ENCODE data around the gene DAB1.

GRCh38 chr1:57278558-57278957 is 145.3 kb downstream of the DAB1 start:
- TF ChIP-seq, protein P1, sequence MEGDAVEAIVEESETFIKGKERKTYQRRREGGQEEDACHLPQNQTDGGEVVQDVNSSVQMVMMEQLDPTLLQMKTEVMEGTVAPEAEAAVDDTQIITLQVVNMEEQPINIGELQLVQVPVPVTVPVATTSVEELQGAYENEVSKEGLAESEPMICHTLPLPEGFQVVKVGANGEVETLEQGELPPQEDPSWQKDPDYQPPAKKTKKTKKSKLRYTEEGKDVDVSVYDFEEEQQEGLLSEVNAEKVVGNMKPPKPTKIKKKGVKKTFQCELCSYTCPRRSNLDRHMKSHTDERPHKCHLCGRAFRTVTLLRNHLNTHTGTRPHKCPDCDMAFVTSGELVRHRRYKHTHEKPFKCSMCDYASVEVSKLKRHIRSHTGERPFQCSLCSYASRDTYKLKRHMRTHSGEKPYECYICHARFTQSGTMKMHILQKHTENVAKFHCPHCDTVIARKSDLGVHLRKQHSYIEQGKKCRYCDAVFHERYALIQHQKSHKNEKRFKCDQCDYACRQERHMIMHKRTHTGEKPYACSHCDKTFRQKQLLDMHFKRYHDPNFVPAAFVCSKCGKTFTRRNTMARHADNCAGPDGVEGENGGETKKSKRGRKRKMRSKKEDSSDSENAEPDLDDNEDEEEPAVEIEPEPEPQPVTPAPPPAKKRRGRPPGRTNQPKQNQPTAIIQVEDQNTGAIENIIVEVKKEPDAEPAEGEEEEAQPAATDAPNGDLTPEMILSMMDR (IDR thresholded peaks at IDR 0.05; ENCODE audit: insufficient read depth, low read depth, low read length): no peak
- TF ChIP-seq EZH2 (IDR thresholded peaks at IDR 0.05; ENCODE audit: insufficient read depth, low read length): no peak

Data from astrocyte (in vitro differentiated cells and primary cell).